Measurements from ENCODE around the gene ALDH4A1.

- TF ChIP-seq EP300 (IDR thresholded peaks at IDR 0.05) (no peak), CTCF (IDR thresholded peaks at IDR 0.05) (no peak)
Observed at GRCh38 chr1:18852501-18852900, 49.9 kb downstream of the ALDH4A1 start.

All from esophagus muscularis mucosa (tissue), 3 donors.